ENCODE measurements around the gene NUP210. TPM values are rescaled to one million over a fixed set of nuclear protein-coding genes. Genes with fewer than 3 reads are reported as not detected.

The NUP210 gene
- total and polyA plus RNA-seq, 2 experiments from 2014 or later, result 13.8 to 73.9 TPM

DNA sequence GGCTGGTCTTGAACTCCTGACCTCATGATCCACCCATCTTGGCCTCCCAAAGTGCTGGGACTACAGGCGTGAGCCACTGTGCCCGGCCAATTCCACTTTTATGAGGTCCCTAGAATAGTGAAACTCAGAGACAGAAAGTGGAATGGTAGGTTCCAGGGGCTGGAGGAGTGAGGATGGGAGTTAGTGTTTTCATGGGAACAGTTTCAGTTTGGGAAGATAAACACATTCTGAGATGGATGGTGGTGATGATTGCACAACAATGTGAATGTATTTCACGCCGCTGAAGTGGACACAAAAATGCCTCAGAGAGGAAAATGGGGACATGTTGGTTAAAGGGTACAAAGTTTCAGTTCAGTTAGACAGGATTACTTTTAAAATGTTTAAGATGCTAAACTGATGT lies 37.5 kb upstream of the NUP210 start (continued):
- TF ChIP-seq, protein P1, sequence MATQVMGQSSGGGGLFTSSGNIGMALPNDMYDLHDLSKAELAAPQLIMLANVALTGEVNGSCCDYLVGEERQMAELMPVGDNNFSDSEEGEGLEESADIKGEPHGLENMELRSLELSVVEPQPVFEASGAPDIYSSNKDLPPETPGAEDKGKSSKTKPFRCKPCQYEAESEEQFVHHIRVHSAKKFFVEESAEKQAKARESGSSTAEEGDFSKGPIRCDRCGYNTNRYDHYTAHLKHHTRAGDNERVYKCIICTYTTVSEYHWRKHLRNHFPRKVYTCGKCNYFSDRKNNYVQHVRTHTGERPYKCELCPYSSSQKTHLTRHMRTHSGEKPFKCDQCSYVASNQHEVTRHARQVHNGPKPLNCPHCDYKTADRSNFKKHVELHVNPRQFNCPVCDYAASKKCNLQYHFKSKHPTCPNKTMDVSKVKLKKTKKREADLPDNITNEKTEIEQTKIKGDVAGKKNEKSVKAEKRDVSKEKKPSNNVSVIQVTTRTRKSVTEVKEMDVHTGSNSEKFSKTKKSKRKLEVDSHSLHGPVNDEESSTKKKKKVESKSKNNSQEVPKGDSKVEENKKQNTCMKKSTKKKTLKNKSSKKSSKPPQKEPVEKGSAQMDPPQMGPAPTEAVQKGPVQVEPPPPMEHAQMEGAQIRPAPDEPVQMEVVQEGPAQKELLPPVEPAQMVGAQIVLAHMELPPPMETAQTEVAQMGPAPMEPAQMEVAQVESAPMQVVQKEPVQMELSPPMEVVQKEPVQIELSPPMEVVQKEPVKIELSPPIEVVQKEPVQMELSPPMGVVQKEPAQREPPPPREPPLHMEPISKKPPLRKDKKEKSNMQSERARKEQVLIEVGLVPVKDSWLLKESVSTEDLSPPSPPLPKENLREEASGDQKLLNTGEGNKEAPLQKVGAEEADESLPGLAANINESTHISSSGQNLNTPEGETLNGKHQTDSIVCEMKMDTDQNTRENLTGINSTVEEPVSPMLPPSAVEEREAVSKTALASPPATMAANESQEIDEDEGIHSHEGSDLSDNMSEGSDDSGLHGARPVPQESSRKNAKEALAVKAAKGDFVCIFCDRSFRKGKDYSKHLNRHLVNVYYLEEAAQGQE (IDR thresholded peaks at IDR 0.05; ENCODE audit: unreplicated experiment), result no peak
- TF ChIP-seq NANOG (IDR thresholded peaks at IDR 0.05; ENCODE audit: borderline replicate concordance) (no peak), CREB1 (CRISPR knock-in tag; IDR thresholded peaks at IDR 0.05; ENCODE audit: low read depth) (no peak), EZH2phosphoT487 (IDR thresholded peaks at IDR 0.05; ENCODE audit: unreplicated experiment) (no peak), JUNB (IDR thresholded peaks at IDR 0.05; ENCODE audit: unreplicated experiment) (no peak), ZNF331 (CRISPR knock-in tag; IDR thresholded peaks at IDR 0.05; ENCODE audit: low read depth) (no peak), ZNF114 (CRISPR knock-in tag; IDR thresholded peaks at IDR 0.05) (no peak), POLR2AphosphoS5 (IDR thresholded peaks at IDR 0.05; ENCODE audit: low read depth) (no peak)
- TF ChIP-seq, protein P2, sequence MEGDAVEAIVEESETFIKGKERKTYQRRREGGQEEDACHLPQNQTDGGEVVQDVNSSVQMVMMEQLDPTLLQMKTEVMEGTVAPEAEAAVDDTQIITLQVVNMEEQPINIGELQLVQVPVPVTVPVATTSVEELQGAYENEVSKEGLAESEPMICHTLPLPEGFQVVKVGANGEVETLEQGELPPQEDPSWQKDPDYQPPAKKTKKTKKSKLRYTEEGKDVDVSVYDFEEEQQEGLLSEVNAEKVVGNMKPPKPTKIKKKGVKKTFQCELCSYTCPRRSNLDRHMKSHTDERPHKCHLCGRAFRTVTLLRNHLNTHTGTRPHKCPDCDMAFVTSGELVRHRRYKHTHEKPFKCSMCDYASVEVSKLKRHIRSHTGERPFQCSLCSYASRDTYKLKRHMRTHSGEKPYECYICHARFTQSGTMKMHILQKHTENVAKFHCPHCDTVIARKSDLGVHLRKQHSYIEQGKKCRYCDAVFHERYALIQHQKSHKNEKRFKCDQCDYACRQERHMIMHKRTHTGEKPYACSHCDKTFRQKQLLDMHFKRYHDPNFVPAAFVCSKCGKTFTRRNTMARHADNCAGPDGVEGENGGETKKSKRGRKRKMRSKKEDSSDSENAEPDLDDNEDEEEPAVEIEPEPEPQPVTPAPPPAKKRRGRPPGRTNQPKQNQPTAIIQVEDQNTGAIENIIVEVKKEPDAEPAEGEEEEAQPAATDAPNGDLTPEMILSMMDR (conservative IDR thresholded peaks at IDR 0.05; ENCODE audit: low read depth in 2 of 2), result no peak

- H2AFZ ChIP-seq, result no peak overlapping the region; the same call in 1 of the 2 replicates
- no peaks in the 10 kb centered on the region for H3F3A ChIP-seq (replicated peaks; ENCODE audit: low read depth)
- H3K4me1 Mint-ChIP-seq, result peaks cover 5% of the 10 kb centered on the region; the same call in 2 of the 3 replicates
- H3K27ac Mint-ChIP-seq, result no peak overlapping the region
- no peak overlapping the region for H3K4me3 Mint-ChIP-seq
- H3K79me2 ChIP-seq (replicated peaks; ENCODE audit: insufficient read depth), result no peaks in the 10 kb centered on the region
- no peaks in the 10 kb centered on the region for H3K36me3 ChIP-seq (ENCODE audit: insufficient read depth)
- H3K4me2 ChIP-seq, result no peak overlapping the region
- no peak for DNase-seq (ENCODE audit: low spot score)
- ATAC-seq, result no peak
- no peaks in the 10 kb centered on the region; the same call in 2 of the 3 replicates for H3K36me3 Mint-ChIP-seq (ENCODE audit: low read depth)
- no peaks in the 10 kb centered on the region for H3K9me3 Mint-ChIP-seq
- no peak overlapping the region for H3K4me3 ChIP-seq
- no peak overlapping the region for H3K27ac ChIP-seq (ENCODE audit: low read depth)
- H3K9me2 ChIP-seq (ENCODE audit: insufficient read depth), result no peaks in the 10 kb centered on the region
- H3K27me3 ChIP-seq (ENCODE audit: insufficient read depth), result no peaks in the 10 kb centered on the region
- no peaks in the 10 kb centered on the region for H4K20me1 ChIP-seq (replicated peaks; ENCODE audit: insufficient read depth)
- H3K27me3 Mint-ChIP-seq (ENCODE audit: insufficient read depth, low read depth, poor library complexity), result peaks cover 15% of the 10 kb centered on the region
- H3K4me1 ChIP-seq (ENCODE audit: insufficient read depth), result peaks cover 3% of the 10 kb centered on the region; the same call in 1 of the 2 replicates
- TF ChIP-seq POLR2AphosphoS5 (IDR thresholded peaks at IDR 0.05; ENCODE audit: low read depth) (no peak), ETS1 (IDR thresholded peaks at IDR 0.05) (no peak), CREB1 (CRISPR knock-in tag; IDR thresholded peaks at IDR 0.05; ENCODE audit: low read depth) (no peak), ZNF331 (CRISPR knock-in tag; IDR thresholded peaks at IDR 0.05; ENCODE audit: low read depth) (no peak)
- TF ChIP-seq, protein P3, sequence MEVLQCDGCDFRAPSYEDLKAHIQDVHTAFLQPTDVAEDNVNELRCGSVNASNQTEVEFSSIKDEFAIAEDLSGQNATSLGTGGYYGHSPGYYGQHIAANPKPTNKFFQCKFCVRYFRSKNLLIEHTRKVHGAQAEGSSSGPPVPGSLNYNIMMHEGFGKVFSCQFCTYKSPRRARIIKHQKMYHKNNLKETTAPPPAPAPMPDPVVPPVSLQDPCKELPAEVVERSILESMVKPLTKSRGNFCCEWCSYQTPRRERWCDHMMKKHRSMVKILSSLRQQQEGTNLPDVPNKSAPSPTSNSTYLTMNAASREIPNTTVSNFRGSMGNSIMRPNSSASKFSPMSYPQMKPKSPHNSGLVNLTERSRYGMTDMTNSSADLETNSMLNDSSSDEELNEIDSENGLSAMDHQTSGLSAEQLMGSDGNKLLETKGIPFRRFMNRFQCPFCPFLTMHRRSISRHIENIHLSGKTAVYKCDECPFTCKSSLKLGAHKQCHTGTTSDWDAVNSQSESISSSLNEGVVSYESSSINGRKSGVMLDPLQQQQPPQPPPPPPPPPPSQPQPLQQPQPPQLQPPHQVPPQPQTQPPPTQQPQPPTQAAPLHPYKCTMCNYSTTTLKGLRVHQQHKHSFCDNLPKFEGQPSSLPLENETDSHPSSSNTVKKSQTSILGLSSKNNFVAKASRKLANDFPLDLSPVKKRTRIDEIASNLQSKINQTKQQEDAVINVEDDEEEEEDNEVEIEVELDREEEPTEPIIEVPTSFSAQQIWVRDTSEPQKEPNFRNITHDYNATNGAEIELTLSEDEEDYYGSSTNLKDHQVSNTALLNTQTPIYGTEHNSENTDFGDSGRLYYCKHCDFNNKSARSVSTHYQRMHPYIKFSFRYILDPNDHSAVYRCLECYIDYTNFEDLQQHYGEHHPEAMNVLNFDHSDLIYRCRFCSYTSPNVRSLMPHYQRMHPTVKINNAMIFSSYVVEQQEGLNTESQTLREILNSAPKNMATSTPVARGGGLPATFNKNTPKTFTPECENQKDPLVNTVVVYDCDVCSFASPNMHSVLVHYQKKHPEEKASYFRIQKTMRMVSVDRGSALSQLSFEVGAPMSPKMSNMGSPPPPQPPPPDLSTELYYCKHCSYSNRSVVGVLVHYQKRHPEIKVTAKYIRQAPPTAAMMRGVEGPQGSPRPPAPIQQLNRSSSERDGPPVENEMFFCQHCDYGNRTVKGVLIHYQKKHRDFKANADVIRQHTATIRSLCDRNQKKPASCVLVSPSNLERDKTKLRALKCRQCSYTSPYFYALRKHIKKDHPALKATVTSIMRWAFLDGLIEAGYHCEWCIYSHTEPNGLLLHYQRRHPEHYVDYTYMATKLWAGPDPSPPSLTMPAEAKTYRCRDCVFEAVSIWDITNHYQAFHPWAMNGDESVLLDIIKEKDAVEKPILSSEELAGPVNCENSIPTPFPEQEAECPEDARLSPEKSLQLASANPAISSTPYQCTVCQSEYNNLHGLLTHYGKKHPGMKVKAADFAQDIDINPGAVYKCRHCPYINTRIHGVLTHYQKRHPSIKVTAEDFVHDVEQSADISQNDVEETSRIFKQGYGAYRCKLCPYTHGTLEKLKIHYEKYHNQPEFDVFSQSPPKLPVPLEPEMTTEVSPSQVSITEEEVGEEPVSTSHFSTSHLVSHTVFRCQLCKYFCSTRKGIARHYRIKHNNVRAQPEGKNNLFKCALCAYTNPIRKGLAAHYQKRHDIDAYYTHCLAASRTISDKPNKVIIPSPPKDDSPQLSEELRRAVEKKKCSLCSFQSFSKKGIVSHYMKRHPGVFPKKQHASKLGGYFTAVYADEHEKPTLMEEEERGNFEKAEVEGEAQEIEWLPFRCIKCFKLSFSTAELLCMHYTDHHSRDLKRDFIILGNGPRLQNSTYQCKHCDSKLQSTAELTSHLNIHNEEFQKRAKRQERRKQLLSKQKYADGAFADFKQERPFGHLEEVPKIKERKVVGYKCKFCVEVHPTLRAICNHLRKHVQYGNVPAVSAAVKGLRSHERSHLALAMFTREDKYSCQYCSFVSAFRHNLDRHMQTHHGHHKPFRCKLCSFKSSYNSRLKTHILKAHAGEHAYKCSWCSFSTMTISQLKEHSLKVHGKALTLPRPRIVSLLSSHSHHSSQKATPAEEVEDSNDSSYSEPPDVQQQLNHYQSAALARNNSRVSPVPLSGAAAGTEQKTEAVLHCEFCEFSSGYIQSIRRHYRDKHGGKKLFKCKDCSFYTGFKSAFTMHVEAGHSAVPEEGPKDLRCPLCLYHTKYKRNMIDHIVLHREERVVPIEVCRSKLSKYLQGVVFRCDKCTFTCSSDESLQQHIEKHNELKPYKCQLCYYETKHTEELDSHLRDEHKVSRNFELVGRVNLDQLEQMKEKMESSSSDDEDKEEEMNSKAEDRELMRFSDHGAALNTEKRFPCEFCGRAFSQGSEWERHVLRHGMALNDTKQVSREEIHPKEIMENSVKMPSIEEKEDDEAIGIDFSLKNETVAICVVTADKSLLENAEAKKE (CRISPR knock-in tag; IDR thresholded peaks at IDR 0.05), result no peak
Measured at GRCh38 chr3:13455644-13456043, 35.5 kb upstream of the NUP210 start.

Measured in GM23338 (cell line).